ENCODE results near the gene TFAP2A. TPM values are rescaled to one million over a fixed set of nuclear protein-coding genes. Genes with fewer than 3 reads are reported as not detected.

Gene TFAP2A
- total RNA-seq, 4 donors from 2014 or later, result 0.31 to 4.6 (median 0.42) TPM; not detected in 1

DNA sequence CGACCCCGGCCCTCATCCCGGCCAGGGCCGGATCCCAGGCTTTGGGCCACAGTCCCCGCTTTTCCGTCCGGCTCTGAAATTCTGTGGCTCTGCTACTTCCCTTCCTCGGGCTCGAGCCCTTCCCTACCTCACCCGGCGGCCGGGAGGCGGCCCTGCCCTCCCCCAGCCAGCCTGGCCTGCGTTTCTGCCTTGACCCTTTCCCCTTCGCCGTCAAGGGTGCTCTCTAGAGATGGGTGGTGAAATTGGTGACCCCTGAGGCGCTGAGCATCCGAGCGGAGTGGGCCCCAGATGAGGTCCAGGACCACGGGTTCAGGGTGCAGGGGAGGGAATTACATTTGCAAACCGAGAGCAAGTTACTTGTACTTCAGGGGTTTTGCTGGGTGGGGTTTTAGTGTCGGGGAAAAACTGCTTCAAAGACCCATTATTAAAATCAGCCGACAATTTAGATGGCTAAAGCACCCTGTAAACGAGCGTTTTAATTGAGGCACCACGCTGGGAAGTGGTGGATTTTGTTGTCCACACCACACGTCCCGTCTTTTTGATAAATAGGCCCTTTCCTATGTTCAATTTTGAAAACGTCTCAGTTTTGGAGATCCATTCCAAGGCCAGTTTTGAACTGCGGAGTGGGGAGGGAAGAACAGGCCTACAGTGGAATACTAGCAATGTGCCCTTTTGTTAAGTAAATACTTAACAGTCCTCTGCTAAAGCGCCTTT, 9.9 kb downstream of the TFAP2A start:
- Histone ChIP-seq H3K27me3 (peaks cover 49% of the 10 kb centered on the region), H3K9me3 (peaks cover 0 to 10% (median 0%) of the 10 kb centered on the region in 3 donors), H3K4me1 (peaks cover 4 to 26% (median 4%) of the 10 kb centered on the region in 3 donors), H3K27ac (peak overlapping the region in 3 of 4 donors; percentile 61 to 73 (median 61)), H3K4me3 (peak overlapping the region; percentile 47 to 56), H3K36me3 (no peaks in the 10 kb centered on the region)
- TF ChIP-seq, protein P1, sequence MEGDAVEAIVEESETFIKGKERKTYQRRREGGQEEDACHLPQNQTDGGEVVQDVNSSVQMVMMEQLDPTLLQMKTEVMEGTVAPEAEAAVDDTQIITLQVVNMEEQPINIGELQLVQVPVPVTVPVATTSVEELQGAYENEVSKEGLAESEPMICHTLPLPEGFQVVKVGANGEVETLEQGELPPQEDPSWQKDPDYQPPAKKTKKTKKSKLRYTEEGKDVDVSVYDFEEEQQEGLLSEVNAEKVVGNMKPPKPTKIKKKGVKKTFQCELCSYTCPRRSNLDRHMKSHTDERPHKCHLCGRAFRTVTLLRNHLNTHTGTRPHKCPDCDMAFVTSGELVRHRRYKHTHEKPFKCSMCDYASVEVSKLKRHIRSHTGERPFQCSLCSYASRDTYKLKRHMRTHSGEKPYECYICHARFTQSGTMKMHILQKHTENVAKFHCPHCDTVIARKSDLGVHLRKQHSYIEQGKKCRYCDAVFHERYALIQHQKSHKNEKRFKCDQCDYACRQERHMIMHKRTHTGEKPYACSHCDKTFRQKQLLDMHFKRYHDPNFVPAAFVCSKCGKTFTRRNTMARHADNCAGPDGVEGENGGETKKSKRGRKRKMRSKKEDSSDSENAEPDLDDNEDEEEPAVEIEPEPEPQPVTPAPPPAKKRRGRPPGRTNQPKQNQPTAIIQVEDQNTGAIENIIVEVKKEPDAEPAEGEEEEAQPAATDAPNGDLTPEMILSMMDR (IDR thresholded peaks at IDR 0.05), result no peak
- TF ChIP-seq POLR2AphosphoS5 (IDR thresholded peaks at IDR 0.05), result no peak
- no peak for TF ChIP-seq EP300 (IDR thresholded peaks at IDR 0.05)
- no peak for TF ChIP-seq POLR2A (IDR thresholded peaks at IDR 0.05)
- ATAC-seq, result no peak
- WGBS, 2 donors (ENCODE audit: low coverage in 1 of 2), result 47 to 49% methylated on average over 9 to 16 of the region's 31 CpGs

DNA sequence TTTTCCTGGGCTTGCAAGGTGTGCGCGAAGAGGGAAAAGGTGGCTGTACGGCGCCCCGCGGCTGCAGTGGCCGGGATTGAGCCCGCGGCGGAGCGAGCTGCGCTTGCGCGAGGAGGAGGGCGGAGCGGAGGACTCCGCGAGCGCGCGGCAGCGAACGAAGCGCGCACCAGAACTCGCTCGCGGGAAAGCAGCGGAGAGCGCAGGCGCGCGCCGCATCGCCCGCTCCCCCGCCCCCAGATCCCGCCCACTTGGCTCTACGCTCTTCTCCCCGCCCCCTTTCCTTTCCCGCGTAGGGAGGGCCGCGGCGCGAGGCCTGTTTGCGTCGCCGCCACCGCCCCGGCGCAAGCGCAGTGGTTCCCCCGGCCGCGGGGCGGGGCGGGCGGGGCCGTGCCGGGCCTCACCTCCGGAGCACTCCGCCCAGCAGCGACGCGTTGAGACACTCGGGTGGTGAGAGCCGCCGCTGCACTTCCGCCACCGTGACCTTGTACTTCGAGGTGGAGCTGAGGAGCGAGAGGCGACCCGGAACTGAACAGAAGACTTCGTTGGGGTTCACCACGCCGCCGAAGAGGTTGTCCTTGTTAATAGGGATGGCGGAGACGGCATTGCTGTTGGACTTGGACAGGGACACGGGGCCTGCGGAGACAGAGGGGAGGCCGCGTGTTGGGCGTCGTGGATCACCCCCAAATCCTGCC, 10.6 kb downstream of the TFAP2A start:
- 0% methylated on average over 3 to 6 of the region's 87 CpGs for WGBS, 2 donors (ENCODE audit: low coverage in 1 of 2)
- Histone ChIP-seq H3K9me3 (peaks cover 0 to 6% (median 0%) of the 10 kb centered on the region in 3 donors), H3K4me1 (peaks cover 4 to 23% (median 4%) of the 10 kb centered on the region in 3 donors), H3K4me3 (peak overlapping the region; percentile 47 to 56), H3K27me3 (peaks cover 49% of the 10 kb centered on the region), H3K27ac (peak overlapping the region in 3 of 4 donors; percentile 61 to 73 (median 61)), H3K36me3 (no peaks in the 10 kb centered on the region)
- TF ChIP-seq POLR2A (IDR thresholded peaks at IDR 0.05) (peak in 1 of 2 donors; percentile 16), EP300 (IDR thresholded peaks at IDR 0.05) (no peak), POLR2AphosphoS5 (IDR thresholded peaks at IDR 0.05) (peak; percentile 15)
- TF ChIP-seq, protein P1 (IDR thresholded peaks at IDR 0.05), result peak in 3 of 4 experiments; percentile 32 to 78 (median 44)
- peak; percentile 96 for ATAC-seq

DNA sequence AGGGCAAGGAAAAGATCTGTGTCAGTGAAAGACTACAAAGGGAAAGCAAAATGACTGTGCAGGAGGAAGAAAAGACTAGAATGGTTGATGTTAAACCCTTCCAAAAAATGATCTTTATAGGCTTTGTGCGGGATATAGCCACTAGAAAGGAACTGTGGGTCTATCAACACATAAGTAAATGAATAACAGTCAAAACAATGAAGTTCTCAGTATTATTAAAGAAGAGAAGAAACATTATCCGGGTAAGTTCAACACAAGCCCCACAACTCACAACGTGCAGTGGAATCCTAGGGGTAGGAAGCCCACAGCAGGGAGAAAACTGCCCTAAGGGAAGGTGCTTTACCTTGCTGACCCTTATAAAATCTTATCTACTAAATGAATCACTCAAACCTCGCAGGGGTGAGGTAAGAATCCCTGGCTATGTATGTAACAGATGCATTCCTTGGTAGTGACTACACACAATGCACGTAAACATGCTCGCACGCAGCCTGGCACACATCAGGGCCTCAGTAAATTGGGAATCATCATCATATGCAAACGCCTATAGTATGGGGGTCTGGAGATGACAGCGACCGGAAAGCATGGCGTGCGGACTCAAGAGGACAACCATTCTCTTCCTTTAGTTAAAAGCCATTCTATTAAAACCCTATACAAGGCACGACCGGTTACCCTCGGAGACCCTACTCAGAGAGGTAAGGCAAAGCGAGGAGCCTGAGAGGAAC, 11.3 kb downstream of the TFAP2A start:
- Histone ChIP-seq H3K36me3 (no peaks in the 10 kb centered on the region), H3K4me1 (peaks cover 4 to 23% (median 4%) of the 10 kb centered on the region in 3 donors)

DNA sequence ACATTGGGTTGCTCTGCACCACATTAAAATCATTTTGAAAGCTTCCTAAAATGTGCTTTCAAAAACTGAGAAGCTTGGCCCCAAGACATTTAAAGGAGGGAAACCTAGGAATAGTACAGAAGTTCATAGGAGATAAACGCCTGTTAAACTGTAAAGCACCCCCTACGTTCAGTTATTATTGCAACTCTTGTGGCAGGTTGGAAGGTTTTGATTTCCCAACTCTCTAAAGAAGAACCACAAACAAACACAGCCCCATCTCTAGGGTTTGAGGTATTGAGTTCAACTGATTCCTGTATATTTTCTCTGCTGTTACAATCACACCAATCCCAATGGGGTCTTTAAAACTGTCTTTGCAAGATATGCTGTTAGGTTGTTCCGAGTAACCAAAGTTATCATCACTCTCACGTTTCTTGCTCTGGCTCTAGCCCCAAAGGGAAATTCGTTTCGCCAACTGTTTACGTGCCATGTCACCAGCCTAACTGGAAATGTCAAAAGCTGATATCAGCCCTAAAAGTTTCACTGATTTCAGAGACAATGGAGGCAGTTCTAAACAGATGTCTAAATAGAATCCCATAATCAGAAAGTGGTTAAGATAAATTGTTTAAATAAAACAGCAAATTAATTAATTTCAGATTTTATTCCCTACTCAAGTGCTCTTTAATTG, 12.1 kb downstream of the TFAP2A start:
- no peak overlapping the region for H3K4me3 ChIP-seq
- WGBS, 2 donors (ENCODE audit: low coverage in 1 of 2), result 25 to 42% methylated on average over 7 of the region's 7 CpGs
- H3K9me3 ChIP-seq, result peaks cover 0 to 6% (median 0%) of the 10 kb centered on the region in 3 donors
- TF ChIP-seq EP300 (IDR thresholded peaks at IDR 0.05) (no peak), POLR2A (IDR thresholded peaks at IDR 0.05) (no peak), POLR2AphosphoS5 (IDR thresholded peaks at IDR 0.05) (no peak)
- TF ChIP-seq, protein P1 (IDR thresholded peaks at IDR 0.05), result no peak
- no peak overlapping the region for H3K27ac ChIP-seq
- peaks cover 4 to 23% (median 4%) of the 10 kb centered on the region in 3 donors for H3K4me1 ChIP-seq
- H3K27me3 ChIP-seq, result peaks cover 49% of the 10 kb centered on the region
- ATAC-seq, result no peak
- H3K36me3 ChIP-seq, result no peaks in the 10 kb centered on the region

More for the DNA sequence above, 11.3 kb downstream of the TFAP2A start:
- peaks cover 49% of the 10 kb centered on the region for H3K27me3 ChIP-seq
- WGBS, 2 donors (ENCODE audit: low coverage in 1 of 2), result 1 to 4% methylated on average over 14 to 16 of the region's 16 CpGs
- H3K27ac ChIP-seq, result peak overlapping the region in 3 of 4 donors; percentile 61 to 73 (median 61)
- no peak for ATAC-seq
- peaks cover 0 to 6% (median 0%) of the 10 kb centered on the region in 3 donors for H3K9me3 ChIP-seq
- TF ChIP-seq, protein P1 (IDR thresholded peaks at IDR 0.05), result no peak
- TF ChIP-seq EP300 (IDR thresholded peaks at IDR 0.05) (no peak), POLR2AphosphoS5 (IDR thresholded peaks at IDR 0.05) (no peak), POLR2A (IDR thresholded peaks at IDR 0.05) (no peak)
- peak overlapping the region; percentile 47 to 56 for H3K4me3 ChIP-seq
